Medulla oblongata (tissue), 1 donor: ENCODE measurements around the gene VIL1.

Experiments used
- DNase-seq: peaks from one replicate; pipeline ENCODE4 v3.0.0-alpha.2; 2015; ENCODE audit errors: extremely low spot score

Gene VIL1

DNA sequence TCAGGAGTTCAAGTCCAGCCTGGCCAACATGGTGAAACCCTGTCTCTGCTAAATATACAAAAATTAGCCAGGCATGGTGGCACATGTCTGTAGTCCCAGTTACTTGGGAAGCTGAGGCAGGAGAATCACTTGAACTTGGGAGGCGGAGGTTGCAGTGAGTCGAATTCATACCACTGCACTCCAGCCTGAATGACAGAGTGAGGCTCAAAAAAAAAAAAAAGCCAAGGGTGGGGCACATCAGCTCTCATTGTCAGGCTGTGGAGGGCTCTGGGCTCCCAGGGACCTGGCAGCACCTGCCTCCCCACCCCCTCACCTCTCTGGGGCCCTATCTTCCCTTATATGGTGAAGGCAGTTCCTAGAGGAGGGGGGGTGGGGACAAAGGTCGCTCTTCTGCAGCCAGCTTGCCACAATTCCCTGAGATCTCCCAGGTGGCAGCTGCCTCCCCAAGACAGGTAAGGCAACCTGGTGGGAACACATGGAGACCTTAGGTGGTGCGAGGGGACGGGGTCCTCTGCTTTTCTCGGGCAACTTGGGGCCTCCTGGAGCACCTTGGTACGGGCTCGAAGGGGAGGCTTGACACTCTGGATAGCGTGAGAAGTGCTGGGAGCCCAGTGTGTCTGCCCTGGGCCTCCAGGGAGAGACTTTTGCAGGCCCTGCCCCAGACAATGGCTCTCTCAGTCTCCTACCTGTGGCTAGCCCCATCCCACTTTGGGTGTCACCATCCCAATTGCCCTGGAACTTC lies at the start of gene VIL1:
Gene VIL1, plus strand, starts transcription at position 407 of the 742 bp plus-strand sequence. CDS start 4,656 bp downstream, outside the sequence.
- DNase-seq: no peak

DNA sequence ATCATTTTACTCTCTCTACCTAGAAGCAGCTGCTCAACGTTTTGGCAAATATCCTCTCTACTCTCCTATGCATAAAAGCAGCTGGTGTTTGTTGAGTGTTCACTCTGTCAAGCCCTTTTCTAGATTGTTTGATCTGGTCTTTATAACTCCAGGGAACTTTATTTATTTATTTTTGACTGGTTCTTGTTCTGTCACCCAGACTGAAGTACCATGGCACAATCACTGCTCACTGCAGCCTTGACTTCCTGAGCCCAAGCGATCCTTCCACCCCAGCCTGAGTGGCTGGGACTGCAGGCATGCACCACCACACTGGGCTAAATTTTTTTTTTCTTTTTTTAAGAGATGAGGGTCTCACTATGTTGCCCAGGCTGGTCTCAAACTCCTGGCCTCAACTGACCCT lies 49.6 kb upstream of the VIL1 start:
- no peak for DNase-seq

DNA sequence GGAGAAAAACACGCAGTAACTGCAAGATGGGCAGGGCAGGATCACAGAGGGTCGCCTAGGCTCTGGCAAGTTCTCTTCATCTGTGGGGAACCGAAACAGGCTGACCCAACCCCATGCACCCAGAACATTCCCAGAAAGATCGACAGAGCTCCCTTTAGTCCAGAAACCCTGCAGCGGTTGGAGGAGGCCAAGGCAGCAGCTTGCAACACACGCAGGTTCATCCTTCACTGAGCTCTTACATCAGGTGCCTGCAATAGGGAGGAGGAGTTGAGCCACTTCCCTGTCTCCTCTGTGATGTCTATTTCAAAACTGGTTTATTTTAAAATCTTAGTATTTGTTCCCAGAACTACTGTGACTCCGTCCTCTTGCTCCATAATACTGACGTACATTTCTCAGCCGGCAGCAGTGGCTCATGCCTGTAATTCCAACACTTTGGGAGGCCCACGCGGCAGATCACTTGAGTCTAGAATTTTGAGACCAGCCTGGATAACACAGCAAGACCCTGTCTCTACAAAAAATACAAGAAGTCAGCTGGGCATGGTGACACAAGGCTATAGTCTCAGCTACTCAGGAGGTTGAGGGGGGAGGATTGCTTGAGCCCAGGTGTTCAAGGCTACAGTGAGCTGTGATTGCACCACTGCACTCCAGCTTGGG lies 48.4 kb upstream of the VIL1 start:
- peak; percentile 70 for DNase-seq

DNA sequence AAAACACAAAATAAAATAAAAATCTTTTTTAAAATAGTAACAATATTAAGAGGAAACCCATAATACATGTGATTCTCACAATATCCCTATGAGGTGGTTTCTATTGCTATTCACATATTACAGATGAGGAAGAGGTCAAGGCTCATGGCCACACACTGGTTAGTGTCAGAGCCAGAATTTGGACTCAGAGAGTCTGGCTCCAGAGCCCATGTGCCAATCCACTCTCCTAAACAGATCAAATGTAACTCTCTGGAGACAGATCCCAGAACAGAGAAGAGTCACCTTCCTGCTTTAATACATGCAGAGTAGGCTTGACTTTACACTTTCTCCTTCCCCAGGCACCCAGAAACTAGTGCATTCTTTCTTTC lies 47.0 kb upstream of the VIL1 start:
- DNase-seq: no peak

DNA sequence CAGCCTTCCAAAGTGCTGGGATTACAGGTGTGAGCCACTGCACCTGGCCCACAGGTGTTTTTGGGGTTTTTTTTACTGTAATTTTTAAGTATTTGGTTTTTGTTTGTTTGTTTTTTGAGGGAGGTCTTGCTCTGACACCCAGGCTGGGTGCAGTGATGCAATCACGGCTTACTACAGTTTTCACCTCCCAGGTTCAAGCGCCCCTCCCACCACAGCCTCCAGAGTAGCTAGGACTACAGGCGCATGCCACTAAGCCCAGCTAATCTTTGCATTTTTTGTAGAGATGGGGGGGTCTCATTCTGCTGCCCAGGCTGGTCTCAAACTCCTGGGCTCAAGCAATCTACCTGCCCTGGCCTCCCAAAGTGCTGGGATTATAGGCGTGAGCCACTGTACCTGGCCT lies 44.1 kb upstream of the VIL1 start:
- DNase-seq: no peak

DNA sequence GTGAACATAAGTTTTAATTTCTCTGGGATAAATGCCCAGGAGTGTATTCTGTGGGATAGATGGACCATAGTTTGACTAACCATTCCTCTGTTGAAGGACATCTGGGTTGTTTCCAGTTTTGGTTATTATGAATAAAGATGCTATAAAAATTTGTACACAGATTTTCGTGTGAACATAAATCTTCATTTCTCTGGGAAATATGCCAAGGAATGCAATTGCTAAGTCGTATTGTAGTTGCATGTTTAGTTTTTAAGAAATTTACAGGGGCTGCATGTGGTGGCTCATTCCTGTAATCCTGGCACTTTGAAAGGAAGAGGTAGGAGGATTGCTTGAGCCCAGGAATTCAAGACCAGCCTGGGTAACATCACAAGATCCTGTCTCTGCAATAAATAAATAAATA lies 43.7 kb upstream of the VIL1 start:
- DNase-seq: no peak

DNA sequence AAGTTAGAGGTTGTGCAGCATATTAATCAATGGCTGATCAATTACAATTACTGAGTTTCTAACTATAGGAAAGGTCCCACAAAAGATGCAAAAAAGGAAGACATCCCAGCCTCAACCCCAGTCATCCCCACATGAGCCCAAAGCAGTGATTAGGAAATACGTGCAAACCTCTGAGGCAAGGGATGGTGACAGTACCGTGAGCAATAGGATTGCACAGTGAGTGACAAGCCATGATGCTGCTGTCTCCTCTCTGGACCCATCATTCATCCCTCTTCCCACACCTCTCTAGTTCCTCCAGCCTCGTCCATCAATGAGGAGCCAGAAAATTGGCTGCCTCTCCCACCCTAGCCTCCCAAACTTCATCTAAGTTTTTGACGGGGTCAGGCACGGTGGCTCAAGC lies 40.9 kb upstream of the VIL1 start:
- DNase-seq: no peak

DNA sequence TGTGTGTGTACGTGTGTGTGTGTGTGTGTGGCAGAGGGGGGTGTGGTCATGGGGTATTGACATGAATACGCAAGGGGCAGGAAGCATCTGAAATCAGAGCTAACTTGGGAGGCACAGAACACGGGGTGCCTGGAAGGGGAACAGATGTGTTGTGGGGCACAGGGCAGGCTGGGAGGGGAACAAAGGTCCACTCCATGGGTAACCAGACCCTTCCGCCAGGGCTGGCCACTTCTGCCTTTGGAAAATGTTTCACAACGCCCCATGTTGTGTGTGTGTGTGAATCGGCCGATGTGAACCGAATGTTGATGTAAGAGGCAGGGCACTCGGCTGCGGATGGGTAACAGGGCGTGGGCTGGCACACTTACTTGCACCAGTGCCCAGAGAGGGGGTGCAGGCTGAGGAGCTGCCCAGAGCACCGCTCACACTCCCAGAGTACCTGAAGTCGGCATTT lies 37.0 kb upstream of the VIL1 start, which contains the start of gene SLC11A1:
Gene SLC11A1, plus strand, starts transcription at position 358 of the 451 bp plus-strand sequence. CDS start 96 bp downstream, outside the sequence.
- DNase-seq: peak; percentile 79

DNA sequence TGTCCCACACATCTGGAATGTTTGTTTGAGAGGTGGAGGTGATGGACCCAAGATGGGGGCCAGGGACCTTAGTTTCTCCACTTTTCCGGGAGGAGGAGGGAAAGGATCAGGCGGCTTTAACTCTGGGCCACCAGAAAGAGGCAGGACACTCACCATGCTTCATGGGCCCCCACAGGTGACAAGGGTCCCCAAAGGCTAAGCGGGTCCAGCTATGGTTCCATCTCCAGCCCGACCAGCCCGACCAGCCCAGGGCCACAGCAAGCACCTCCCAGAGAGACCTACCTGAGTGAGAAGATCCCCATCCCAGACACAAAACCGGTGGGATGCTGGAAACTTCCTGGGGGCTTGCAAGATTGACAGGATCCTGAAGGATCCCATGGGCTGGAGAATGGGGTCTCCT lies 36.1 kb upstream of the VIL1 start:
- DNase-seq: no peak

DNA sequence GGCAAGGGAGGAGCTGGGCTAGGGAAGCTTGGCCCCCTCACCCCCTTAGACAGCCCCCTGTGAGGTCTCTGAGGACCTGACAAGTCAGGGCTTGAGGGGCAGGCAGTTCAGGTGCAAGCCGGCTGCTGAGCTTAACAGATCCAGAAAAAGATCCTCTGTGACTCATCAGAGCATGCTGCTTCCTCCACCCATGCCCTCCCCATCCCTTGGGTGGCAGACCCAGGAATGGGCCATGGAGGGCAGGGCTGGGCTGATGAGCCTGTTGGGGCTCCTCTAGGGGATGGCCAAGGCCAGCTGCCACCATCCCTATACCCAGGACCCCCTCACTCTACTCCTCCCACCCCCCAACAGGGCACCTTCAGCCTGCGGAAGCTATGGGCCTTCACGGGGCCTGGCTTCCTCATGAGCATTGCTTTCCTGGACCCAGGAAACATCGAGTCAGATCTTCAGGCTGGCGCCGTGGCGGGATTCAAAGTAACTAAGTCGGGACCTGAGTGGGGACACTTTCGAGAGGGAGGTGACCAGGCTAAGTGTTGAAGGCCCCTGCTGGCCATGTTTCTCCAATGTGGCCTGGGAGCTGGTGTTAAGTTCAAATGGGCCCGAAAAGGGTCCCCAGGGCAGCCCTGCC lies 34.9 kb upstream of the VIL1 start:
- DNase-seq: no peak

DNA sequence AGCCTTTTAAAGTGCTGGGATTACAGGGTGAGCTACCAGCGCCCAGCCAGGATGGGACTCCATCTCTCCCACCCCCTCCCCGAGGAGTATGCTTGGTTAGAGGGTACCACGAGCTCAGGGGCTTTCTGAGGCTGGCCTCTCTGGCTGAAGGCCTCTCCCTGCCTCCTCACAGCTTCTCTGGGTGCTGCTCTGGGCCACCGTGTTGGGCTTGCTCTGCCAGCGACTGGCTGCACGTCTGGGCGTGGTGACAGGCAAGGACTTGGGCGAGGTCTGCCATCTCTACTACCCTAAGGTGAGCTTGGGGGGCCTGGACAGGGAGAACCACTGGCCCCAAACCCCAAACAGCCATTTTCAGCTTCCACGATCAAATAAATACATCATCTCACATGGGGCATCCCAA lies 33.9 kb upstream of the VIL1 start:
- no peak for DNase-seq

DNA sequence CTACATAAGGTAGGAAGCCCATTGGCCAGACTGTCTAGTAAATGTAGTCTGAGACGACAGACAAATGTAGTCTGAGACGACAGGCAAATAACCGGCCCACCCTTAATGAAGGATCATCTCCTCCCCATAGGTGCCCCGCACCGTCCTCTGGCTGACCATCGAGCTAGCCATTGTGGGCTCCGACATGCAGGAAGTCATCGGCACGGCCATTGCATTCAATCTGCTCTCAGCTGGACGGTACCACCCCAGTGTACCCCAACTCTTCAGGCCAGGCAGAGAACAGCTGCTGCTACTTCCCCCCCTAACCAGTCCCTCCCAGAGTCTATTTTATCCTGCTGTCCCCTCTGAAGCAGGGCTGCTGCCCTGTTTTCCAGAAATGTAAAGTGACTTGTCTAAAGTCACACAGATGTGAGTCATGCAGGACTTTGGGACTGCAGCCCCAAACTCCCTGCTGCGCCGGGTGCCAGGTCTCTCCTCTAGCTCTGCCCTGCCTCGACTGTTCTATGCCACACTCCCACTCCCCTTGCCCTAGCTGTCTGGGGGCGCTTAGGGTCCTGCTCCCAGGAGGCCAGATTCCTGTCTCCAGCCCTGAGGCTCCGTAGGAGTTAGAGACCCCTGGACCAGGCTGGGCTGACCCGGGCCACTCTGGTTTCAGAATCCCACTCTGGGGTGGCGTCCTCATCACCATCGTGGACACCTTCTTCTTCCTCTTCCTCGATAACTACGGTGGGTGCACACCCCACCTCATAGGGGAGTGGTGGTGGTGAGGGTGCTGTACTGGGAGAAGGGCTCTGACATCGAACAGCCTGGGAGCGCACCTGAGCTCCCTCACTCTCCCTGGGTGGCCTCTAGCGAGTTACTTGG lies 32.2 kb upstream of the VIL1 start:
- no peak for DNase-seq

DNA sequence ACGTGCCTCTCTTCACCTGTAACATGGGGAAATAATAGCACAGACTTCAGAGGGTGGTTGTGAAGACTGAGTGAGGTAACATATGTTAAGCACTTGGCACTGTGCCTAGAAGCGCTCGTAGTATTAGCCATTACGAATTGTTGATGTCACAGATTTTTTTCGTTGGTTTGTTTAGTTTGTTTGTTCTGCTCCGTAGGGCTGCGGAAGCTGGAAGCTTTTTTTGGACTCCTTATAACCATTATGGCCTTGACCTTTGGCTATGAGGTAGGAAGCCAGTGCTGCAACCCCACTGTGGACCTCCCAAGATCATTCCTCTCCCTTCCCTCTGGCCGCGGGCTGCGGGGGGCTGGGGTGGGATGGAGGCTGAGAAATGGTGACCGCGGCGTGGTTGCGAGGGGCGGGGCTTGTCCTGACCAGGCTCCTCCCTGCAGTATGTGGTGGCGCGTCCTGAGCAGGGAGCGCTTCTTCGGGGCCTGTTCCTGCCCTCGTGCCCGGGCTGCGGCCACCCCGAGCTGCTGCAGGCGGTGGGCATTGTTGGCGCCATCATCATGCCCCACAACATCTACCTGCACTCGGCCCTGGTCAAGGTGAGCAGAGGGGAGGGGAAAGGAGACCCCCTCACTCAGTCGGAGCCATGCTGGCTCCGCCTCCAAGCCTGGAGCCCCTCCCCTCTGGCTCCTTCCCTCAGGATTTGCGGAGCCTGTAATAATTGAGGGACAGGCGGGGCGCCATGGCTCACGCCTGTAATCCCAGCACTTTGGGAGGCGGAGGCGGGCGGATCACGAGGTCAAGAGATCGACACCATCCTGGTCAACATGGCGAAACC lies 31.3 kb upstream of the VIL1 start:
- no peak for DNase-seq

DNA sequence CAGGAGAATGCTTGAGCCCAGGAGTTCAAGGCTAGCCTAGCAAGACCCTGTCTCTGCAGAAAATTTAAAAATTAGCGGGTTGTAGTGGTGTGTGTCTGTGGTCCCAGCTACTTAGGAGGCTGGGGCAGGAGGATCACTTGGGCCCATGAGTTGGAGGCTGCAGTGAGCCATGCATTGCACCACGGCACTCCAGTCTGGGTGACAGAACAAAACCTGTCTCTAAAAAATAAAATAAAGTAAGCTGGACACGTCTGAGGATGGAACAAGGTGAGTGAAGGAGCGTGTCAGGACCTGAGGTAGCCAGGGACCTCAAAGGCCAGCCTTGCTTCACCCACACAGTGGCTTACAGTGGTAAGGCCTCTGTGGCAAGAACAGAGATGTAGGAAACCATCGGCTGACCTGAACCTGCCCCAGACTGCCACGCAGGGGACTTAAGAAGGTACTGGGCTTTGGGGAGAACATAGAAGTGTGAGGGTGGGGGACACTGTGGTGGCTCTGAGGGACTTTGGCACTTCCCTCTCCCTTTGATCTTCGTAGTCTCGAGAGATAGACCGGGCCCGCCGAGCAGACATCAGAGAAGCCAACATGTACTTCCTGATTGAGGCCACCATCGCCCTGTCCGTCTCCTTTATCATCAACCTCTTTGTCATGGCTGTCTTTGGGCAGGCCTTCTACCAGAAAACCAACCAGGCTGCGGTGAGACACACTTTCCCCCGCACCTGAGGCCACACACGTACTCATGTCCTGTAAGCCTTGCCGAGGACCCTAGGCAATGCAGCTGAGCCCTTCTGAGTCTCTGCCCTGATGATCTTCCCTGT lies 29.4 kb upstream of the VIL1 start:
- DNase-seq: no peak

DNA sequence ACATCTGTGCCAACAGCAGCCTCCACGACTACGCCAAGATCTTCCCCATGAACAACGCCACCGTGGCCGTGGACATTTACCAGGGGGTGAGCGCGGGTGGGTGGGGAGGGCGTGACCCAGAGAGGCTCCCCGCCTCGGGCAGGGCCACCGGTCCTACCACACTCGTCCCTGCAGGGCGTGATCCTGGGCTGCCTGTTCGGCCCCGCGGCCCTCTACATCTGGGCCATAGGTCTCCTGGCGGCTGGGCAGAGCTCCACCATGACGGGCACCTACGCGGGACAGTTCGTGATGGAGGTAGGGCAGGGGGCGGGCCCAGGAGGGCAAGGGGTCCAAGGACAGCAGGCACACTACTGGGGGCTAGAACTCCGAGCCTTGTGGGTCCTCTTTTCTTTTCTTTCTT lies 27.7 kb upstream of the VIL1 start:
- DNase-seq: peak; percentile 1

DNA sequence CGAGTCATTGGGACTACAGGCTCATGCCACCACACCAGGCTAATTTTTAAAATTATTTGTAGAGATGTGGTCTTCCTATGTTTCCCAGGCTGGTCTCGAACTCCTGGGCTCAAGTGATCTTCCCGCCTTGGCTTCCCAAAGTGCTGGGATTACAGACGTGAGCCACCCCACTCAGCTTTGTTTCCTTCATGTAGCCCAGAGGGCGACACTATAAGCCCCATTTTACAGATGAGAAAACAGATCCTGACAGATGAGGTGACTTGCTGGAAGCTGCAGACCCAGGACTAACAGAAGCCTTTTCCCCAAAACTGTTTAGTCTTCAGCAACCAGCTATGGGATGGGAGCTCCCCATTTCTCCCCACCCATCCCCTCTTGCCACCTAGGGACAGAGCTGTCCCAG lies 26.5 kb upstream of the VIL1 start:
- no peak for DNase-seq

DNA sequence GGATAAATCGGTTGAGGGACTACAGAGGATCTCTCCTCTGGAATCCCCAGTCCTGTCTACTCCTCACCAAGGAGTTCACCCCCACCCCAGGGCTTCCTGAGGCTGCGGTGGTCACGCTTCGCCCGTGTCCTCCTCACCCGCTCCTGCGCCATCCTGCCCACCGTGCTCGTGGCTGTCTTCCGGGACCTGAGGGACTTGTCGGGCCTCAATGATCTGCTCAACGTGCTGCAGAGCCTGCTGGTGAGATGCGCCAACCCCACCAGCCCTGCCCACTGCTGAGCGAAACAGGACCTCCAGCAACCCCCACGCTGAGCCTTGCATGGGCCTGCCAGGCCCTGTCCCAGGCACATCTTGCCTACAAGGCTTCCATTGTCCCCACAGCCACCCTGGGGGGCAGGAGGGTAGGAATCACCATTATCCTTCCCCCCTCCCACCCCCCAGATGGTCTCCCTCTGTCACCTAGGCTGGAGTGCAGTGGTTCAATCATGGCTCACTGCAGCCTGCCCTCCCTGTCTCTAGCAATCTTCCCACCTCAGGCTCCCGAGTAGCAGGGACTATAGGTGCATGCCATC lies 25.9 kb upstream of the VIL1 start:
- DNase-seq: no peak

DNA sequence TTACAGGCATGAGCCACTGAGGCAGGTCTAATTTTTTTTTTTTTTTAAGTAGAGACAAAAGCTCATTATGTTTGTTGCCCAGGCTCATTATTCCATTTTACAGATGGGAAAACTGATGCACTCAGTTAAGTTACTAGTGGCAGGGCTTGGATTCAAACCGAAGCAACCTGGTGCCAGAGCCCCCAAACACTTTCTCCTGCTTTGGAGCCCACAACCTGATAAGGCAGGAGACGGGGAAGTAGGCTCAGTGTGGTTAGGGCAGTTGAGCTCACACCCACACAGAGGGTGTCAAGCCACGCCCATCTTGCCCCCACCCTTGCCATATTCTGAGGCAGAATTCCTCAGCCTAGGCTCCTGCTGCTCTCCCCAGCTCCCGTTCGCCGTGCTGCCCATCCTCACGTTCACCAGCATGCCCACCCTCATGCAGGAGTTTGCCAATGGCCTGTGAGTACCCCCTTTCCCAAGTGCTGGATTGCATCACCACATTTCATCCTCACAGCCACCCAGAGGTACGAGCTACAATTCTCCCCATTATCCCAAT lies 25.1 kb upstream of the VIL1 start:
- DNase-seq: no peak

DNA sequence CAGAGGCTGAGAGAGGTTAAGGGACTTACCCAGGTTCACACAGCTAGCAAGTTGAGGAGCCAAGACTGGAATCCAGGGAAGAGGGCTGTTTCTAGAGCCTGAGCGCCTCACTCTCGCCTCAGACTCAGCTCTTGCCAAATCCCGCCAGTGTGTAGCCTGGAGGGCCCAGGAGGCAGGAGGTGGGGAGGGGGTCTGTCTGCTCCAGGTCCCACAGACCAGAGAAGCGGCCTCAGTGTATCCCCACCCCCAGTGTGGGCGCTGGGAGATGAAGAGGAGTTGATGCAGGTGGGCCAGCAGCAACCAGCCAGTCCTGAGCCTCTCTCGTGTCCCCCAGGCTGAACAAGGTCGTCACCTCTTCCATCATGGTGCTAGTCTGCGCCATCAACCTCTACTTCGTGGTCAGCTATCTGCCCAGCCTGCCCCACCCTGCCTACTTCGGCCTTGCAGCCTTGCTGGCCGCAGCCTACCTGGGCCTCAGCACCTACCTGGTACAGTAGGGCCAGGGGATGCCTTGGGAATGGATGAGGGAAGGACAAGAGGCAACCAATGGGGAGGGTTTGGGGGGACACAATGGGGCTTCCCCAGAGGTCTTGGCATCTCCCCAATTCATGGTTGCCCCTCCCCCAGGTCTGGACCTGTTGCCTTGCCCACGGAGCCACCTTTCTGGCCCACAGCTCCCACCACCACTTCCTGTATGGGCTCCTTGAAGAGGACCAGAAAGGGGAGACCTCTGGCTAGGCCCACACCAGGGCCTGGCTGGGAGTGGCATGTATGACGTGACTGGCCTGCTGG lies 24.4 kb upstream of the VIL1 start:
- DNase-seq: no peak
